CD4-positive, alpha-beta T cell treated with Interleukin-21 for 1 hour (primary cell): ENCODE data around the gene PAK1IP1.
"Not testable (repeated sequence)": the region's sequence is repeated elsewhere in the genome, so short reads cannot be mapped to it uniquely, and the experiment has no call there.

Experiments used
- DNase-seq: peaks from one replicate; pipeline ENCODE4 v3.0.0-alpha.2; 2020

Gene PAK1IP1

DNA sequence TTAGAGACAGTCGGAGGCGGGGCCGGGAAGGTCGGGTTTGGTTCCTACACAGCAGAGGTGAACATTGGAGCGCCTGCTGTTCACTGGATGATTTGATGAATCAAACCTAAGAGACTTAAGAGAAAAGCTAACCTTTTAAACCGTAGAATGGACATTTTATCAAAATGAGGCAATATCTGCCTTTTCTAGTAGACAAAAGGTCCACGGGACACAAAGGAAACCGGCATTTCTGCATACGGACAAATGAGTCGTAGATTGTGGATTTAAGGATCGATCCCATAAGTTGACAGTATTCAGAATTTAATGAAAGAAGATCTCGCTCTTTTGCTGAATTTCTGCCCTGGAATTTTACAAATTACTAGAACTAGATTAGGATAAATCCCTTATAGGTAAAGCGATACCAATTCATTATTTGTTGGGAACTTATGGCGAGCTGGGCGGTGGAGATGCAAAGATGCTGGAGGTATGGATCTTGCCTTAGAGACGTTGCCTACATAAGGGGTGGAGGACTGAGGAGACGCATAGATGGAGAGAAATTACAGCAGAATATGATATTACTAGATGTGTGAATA is 400 bp downstream of the PAK1IP1 start:
- no peak for DNase-seq

GRCh38 chr6:10696655-10697054 is 1.9 kb downstream of the PAK1IP1 start:
- DNase-seq: no peak

- DNase-seq: no peak
These were observed 19.2 kb downstream of the PAK1IP1 start for GRCh38 chr6:10713962-10714361.

DNA sequence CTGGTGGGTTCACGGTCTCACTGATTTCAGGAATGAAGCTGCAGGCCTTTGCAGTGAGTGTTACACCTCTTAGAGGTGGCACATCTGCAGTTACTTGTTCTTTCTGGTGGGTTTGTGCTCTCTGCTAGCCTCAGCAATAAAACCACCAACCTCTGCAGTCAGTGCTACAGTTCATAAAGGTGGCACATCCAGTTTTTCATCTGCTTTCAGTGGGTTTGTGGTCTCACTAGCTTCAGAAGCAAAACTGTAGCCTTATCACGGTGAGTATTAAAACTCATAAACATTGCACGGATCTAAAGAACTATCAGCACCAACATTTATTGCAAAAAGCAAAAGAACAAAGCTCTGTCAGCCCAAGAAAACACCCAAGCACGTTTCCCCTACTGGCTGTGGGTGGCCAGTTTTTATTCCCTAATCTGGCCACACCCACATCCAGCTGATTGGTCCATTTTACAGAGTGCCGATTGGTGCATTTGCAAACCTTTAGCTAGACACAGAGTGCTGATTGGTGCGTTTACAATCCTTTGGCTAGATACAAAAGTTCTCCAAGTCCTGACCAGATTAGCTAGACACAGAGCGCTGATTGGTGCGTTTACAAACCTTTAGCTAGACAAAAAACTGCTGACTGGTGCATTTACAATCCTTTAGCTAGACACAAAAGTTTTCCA is 24.7 kb downstream of the PAK1IP1 start:
- DNase-seq: peak; percentile 71

GRCh38 chr6:10719964-10720264 is 25.1 kb downstream of the PAK1IP1 start:
- DNase-seq: no peak

DNA sequence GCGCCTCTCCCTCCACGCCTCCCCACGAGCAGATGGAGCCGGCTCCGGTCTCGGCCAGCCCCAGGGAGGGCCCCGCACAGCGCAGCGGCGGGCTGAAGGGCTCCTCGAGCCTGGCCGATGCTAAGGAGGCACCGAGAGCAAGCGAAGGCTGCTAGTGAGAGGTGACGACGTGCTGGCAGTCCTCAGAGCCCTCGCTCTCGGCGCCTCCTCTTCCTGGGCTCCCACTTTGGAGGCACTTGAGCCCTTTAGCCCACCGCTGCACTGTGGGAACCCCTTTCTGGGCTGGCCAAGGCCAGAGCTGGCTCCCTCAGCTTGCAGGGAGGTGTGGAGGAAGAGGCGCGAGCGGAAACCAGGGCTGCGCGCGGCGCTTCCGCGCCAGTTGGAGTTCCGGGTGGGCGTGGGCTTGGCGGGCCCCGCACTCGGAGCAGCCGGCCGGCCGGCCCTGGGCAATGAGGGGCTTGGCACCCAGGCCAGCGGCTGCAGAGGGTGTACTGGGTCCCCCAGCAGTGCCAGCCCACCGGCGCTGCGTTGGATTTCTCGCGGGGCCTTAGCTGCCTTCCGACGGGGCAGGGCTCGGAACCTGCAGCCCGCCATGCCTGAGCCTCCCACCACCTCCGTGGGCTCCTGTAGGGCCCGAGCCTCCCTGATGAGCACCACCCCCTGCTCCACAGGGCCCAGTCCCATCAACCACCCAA is 25.6 kb downstream of the PAK1IP1 start:
- DNase-seq: peak; percentile 60

DNA sequence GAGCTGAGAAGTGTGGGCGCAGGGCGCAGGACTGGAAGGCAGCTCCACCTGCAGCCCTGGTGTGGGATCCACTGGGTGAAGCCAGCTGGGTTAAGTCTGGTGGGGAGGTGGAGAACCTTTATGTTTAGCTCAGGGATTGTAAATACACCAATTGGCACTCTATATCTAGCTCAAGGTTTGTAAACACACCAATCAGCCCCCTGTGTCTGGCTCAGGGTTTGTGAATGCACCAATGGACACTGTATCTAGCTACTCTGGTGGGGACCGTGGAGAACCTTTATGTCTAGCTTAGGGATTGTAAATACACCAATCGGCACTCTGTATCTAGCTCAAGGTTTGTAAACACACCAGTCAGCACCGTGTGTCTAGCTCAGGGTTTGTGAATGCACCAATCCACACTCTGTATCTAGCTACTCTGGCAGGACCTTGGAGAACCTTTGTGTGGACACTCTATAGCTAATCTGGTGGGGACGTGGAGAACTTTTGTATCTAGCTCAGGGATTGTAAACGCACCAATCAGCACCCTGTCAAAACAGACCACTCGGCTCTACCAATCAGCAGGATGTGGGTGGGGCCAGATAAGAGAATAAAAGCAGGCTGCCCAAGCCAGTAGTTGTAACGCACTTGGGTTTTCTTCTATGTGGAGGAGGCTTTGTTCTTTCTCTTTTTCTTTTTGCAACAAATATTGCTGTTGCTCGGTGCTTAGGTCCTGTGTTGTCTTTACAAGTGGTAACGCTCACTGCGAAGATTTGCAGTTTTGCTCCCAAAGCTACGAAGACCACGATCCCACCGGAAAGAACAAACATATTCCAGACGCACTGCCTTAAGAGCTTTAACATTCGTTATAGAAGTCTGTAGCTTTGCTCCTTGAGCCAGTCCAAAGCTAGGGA is 26.4 kb downstream of the PAK1IP1 start:
- DNase-seq: peak; percentile 31

DNA sequence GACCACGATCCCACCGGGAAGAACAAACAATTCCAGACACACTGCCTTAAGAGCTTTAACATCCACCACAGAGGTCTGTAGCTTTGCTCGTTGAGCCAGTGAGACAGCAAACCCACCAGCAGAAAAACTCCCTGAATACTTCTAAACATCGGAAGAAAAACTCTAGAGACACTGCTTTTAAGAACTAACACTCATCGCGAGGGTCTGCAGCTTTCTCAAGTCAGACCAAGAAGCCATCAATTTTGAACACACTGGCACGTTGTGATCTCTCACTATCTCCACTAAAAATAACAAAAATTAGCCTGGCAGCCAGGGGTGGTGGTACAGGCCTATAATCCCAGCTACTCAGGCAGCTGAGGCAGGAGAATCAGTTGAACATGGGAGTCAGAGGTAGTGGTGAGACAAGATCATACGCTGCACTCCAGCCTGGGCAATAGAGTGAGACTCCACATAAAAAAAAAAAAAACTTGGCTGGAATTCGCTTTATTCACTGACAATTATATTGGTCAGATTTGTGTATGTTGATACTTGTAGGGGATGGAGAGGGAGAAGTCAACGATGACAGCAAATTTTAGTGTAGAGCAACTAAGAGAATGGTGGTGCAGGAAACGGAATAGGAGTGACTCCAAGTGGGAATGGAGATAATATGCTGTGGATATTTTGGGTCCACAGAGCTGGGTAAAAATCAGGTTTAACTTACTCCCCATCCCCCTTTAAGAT is 27.2 kb downstream of the PAK1IP1 start:
- DNase-seq: no peak

- DNase-seq: no peak
These were observed 27.7 kb downstream of the PAK1IP1 start for GRCh38 chr6:10722570-10722819.

DNA sequence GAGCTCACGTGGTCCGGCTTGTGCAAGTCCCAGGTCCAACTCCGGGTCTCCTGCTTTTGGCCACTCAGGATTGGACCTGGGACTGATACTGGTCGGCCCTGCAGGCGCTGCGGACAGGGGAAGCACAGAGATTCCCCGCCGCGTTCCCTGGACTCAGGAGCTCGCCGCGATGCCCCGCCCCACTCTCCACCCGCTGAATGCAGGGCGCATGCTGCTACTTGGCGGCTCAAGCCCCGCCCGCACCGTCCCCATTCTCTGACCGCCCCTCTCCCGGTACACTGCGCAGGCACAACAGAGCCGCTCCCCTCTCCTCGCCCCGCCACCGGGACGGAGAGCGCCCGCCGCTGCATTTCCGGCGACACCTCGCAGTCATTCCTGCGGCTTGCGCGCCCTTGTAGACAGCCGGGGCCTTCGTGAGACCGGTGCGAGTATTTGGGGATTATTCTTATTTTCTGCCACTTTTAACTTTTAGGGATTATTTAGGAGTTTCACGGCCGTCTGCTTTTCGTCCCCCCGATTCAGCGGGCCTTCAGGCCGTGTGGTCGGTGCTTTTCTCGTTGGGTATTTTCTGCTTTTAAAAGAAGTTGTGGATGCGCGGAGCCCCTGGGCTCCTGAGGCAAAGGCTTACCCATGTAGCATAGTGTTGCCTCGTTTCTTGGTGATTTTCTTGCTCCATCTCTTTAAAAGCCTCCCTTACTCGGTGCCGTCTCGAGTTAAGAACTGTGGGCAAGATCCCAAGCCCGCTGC is 28.2 kb downstream of the PAK1IP1 start, which contains the start of gene TMEM14C:
Gene TMEM14C, plus strand, starts transcription at position 251 of the 747 bp plus-strand sequence. CDS start 1,544 bp downstream, outside the sequence.
- DNase-seq: peak; percentile 81

GRCh38 chr6:10723567-10723881 is 28.8 kb downstream of the PAK1IP1 start:
- no peak for DNase-seq

DNA sequence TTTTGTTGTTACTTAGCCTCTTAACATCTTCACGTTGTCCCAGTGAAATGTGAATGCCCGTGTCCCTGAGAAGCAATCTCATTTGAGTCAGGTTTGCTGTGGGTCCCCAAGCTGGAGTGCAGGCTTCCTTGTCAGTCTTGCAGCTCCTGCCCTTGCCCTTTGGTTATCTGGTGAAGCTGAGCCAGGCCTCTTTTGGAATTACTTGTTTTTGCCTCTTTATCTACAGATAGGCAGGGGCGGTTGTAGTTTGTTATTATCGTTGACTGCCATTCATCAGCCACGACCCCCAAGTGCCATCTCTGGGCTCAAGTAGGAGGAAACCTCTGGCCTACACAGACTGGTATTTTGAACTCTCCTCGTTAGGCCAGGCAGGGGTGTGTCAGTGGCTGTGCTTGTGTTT is 30.3 kb downstream of the PAK1IP1 start:
- DNase-seq: no peak

DNA sequence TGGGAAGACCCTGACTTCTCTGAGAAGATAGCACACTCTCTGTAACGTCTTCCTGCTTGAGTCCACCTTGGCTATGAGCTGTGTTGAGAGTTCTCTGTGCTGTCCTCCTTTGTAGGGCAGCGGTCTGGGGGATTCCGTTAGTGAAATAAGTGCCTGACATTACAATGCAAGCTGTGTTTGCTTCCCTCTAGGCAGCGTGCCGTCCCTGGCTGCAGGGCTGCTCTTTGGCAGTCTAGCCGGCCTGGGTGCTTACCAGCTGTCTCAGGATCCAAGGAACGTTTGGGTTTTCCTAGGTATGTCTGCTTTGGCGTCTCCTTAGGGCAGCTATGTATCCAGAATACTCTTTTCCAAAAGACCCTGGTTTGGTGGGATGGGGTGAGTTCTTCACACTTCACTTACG is 30.9 kb downstream of the PAK1IP1 start:
- no peak for DNase-seq

GRCh38 chr6:10730254-10730653 is 35.5 kb downstream of the PAK1IP1 start:
- no peak for DNase-seq

DNA sequence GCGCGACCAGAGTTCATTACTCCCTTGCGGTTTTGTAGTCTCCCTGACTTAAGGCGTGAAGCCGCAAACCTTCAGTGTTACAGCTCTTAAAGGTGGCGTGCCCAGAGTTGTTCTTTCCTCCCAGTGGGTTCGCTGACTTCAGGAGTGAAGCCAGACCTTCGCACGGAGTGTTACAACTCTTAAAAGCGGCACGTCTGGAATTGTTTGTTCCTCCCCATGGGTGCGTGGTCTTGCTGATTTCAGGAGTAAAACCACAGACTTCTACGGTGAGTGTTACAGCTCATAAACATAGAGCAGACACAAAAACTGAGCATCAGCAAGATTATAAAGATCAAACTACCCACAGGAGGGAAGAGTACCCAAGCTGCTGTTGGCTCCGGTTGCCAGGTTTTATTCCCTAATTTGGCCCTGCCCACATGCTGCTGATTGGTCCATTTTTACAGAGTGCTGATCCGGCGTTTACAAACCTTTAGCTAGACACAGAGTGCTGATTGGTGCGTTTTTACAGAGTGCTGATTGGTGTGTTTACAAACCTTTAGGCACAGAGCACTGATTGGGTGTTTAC is 38.5 kb downstream of the PAK1IP1 start:
- peak; percentile 49 for DNase-seq

GRCh38 chr6:10733863-10734262 is 39.1 kb downstream of the PAK1IP1 start:
- no peak for DNase-seq

- no peak for DNase-seq
These were observed 42.0 kb downstream of the PAK1IP1 start for GRCh38 chr6:10736731-10737130.

- DNase-seq: no peak
These were observed 45.3 kb downstream of the PAK1IP1 start for GRCh38 chr6:10740061-10740460.

DNA sequence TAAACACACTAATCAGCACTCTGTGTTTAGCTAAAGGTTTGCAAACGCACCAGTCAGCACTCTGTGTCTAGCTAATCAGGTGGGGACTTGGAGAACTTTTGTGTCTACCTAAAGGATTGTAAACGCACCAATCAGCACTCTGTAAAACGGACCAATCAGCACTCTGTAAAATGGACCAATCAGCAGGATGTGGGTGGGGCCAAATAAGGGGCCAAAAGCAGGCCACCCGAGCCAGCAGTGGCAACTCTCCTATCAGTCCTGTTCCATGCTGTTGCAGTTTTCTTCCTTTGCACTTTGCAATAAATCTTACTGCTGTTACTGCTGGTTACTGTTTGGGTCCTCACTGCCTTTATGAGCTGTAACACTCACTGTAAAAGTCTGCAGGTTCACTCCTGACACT is 46.9 kb downstream of the PAK1IP1 start:
- not testable (repeated sequence) for DNase-seq

DNA sequence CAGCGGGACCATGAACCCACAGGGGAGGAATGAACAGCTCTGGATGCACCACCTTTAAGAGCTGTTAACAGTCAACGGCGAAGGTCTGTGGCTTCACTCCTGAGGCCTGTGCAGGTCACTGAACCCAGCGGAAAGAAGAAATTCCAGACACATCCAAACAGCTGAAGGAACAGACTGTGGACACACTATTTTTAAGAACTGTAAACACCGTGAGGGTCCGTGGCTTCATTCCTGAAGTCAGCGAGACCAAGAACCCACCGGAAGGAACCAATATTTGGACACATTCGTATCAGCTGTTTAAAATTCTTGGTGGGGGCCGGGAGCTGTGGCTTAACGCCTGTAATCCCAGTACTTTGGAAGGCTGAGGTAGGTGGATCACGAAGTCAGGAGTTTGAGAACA is 47.5 kb downstream of the PAK1IP1 start:
- DNase-seq: no peak

DNA sequence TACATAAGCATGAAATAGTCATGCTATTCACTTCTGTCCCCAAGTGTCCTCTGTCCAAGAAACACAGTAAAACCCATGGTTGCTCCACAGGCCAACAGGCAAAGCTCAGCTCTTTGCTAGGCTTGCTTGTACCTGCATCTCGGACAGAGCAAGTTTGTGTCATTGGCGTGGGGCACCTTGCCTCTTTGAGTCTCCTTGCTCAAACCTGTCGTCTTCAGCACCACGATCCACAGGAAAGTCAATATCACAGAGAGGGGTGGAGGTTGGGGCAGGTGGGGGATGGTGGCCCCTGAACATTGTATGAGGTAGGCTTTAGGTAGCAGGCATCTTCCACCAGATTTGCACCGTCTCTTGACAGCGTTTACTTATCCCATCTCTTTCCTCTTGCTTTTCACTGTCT is 48.7 kb downstream of the PAK1IP1 start:
- no peak for DNase-seq

DNA sequence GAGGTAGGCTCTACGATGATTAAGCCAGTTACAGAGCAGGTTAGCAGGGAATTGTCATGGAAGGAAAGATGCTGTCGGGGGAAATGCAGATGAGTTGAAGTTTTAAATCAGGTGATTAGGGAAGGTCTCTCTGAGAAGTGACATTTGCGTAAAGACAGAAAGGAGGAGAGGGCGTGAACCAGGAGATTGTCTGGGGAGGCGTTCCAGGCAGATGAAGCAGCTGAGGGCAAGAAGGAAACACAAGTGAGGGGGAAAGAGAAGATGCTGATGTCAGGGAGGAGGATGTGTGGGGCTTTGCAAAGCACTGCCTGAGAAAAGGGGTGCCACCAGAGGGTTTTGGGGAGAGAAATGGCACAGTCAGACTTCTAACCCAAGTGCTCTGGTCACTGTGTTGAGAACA is 50.3 kb downstream of the PAK1IP1 start:
- DNase-seq: no peak
